CD1c-positive myeloid dendritic cell (primary cell): ENCODE results near the gene SIPA1L3.

ENCODE experiments used
- DNase-seq: peaks from one replicate; pipeline ENCODE4 v3.0.0-alpha.2; 2016; ENCODE audit errors: extremely low spot score

The SIPA1L3 gene

GRCh38 chr19:37975071-37975470, 68.1 kb downstream of the SIPA1L3 start:
- DNase-seq: no peak

- DNase-seq: no peak
These were observed 68.8 kb downstream of the SIPA1L3 start for GRCh38 chr19:37975596-37976515.

- no peak for DNase-seq
These were observed 70.4 kb downstream of the SIPA1L3 start for GRCh38 chr19:37977391-37977790.

- no peak for DNase-seq
These were observed 71.0 kb downstream of the SIPA1L3 start for GRCh38 chr19:37977992-37978391.

- DNase-seq: no peak
These were observed 72.6 kb downstream of the SIPA1L3 start for GRCh38 chr19:37979547-37980082.

DNA sequence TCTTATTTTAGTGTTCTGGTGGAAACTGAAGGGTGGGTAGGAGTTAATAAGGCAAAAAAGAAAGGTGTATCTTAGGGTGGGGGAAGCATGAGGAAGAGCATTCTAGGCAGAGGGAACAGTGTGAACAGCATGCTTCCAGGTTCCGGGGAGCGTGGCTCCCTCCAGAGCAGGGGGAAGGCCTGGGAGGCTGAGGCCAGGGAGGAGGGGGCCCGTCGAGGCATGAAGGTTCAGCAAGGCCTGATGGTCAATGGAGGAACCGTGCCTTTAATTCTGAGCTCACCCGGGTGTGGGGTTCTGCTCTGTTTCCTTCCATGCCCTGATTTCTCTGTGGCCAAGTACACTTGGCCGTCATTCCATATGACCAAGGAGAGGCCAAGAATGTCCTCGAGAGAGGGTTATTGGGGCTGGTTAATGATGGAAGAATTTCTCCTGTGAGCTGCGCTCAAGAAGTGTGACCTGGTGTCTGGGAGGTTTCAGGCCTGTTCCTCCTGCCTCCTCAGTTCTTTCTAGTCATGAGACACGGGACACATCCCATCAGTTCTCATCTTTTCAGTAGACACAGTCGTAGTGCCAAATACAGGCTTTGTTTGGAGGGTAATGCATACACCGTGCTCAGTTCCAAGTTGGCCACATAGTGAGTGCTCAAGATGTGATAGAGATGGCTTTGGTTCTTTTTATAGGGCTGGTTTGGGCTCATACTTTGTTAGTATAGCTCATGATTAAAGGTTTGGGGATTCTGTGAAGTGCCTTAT, 73.6 kb downstream of the SIPA1L3 start:
- DNase-seq: no peak

DNA sequence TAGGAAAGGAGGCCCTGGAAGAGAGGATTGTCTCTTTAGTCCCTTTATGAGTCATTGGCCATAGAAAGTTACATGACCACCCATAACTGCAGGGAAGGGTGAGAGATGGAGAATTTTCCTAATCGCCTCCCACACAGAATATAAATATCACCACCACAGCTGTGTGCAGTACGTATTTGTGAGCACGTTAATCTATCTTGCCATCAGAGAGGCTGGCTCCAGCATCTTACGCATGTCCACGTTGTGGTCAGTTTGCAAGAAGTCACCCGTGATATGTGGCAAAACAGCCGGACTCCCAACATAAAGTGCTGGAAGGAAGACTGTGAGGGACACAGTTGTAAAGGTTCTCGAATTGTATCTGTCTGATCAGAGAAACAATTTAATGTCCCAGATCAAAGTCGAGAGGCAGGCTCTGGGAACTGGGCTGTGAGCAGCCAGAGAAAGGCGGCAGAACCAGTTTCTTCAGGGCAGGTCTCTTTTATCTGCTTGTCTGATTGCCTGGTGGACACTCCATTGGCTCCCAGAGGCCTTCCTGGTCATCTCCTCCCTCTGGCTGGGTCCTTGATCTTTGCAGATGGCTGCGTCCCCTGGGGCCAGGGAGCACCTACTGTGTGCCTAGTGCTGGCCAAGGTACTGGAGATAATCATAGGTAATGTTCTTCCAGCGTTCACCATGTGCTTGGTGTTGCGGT, 74.9 kb downstream of the SIPA1L3 start:
- DNase-seq: no peak

DNA sequence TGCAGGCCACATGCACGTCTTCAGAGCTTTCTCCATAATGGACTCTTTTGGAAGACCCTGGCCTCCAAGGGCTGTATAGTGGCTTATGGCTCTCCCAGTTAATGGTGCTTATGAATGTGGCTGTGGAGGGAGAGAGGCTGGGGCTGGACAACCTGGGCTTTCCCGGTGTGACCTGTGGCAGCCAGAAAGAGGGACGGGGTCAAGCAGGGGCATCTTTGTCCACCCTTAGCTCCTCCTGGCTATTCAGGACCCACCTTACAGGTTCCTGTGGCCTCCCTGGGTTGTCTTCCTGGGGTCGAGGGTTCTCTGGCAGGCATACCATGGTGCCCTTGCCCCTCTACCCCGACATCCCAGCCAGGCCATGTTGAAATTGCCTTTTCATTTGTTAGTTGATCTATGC, 75.6 kb downstream of the SIPA1L3 start:
- DNase-seq: no peak

GRCh38 chr19:37983153-37983552, 76.1 kb downstream of the SIPA1L3 start:
- no peak for DNase-seq

DNA sequence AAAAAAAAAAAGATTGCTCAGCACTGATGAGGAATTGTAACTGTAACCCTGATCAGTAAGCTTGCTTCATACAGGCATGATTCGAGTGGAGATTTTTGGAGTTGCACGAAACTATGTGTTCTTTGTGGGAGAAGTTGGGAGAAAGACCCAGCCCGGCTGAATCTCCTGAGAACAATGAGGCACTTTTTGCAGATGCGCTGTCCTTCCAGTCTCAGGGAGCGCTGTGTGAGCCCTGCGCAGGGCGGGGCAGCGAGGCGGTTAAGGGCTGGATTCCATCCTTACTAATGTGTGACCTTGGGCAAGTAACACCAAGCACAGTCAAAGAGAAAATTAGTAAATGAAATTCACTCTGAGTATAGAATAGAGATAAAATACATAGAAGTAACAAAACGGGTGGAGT, 76.9 kb downstream of the SIPA1L3 start:
- DNase-seq: no peak

DNA sequence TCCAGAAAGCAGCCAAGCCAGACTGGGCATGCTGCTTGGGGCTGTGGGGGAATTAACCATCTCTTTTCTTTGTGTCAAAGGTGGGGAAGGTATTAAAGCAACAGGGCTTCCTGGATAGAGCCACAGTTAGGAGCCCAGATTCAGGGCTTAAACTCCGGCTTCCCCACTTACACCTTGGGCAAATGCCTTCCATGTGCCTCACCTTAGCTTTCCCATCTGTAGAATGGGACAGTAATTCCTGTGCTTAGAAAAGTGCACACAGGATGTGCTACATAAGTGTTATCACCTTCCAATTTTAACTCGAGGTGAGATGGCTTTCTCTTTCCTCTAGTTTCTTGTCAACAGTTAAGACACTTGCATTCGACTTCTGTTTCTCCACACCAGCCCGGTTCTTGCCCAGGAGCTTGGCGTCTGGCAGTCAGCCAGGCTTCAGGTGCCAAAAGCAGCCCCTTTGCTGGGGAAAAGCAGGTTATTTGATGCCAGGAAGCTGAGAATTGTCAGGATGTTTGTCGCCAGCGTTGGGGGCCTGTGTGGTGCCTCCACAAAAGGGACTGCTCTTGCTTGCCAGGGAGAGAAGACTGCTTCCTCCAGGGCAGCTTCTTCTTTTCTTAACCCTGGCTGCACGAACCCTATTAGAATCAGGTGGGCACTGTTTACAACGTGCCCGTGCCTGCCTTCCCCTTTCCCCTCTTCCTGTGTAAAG, 79.2 kb downstream of the SIPA1L3 start:
- no peak for DNase-seq

DNA sequence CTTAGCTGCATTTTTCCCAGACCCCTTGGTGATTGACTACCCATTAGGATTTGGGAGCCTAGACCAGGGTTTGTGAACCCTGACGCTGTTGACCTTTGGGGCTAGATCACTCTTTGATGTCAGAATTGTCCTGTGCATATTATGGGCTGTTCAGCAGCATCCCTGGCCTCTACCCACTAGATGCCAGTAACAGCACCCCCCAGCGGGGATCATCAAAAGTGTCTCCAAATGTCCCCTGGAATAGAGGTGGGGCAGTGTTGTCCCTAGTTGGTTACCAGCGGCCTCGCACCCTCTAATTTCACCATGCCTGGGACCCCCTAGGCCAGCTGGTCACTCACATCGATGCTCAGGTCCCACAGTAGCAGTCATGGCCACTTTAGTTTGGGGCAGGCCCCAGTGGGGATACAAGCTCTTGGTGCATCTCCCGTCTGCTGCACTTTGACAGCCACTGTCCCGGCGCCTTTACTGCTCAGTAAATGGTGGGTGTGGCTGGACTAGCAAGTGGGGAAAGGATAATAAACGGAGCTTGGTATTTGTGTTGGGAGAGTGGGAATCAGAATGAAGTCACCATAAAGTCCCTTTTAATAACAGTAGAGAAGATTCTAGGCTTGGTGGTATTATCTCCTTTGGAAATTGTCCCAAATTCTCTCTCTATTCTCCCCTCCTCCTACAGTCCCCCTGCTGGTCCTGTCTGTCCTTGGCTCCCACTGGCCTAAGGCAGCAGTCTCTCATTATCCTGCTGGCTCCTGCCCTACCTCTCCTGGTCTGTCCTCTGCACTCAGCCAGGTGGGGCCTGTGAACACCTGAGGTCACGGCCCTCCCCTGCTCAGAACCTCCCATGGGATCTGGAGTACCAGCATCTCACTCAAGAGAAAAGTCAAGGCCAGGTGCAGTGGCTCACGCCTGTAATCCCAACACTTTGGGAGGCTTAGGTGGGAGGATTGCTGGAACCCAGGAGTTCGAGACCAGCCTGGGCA, 80.6 kb downstream of the SIPA1L3 start:
- no peak for DNase-seq

GRCh38 chr19:37988758-37989635, 82.0 kb downstream of the SIPA1L3 start:
- DNase-seq: no peak

GRCh38 chr19:37989855-37990254, 82.8 kb downstream of the SIPA1L3 start:
- no peak for DNase-seq

DNA sequence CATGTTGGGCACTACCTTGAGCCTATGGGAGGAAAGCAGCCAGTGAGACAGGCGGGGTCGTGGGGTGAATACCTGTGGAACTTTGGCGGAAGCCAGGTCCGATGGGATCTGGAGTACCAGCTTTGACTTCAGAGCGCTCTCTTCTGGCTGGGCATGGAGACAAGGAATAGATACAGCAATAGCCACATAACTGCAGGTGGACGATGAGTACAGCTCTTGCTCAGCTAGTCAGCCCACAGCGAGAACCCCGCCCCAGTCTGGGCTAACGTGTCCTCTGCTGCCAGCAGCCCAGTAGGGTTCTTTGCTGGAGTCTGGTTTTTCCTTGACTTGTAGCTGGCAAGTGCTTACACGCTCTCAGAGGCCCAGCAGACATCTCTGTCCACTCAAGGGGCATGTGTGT, 83.4 kb downstream of the SIPA1L3 start:
- DNase-seq: no peak

- DNase-seq: no peak
These were observed 84.3 kb downstream of the SIPA1L3 start for GRCh38 chr19:37991176-37991835.

GRCh38 chr19:37991841-37992248, 84.8 kb downstream of the SIPA1L3 start:
- no peak for DNase-seq

DNA sequence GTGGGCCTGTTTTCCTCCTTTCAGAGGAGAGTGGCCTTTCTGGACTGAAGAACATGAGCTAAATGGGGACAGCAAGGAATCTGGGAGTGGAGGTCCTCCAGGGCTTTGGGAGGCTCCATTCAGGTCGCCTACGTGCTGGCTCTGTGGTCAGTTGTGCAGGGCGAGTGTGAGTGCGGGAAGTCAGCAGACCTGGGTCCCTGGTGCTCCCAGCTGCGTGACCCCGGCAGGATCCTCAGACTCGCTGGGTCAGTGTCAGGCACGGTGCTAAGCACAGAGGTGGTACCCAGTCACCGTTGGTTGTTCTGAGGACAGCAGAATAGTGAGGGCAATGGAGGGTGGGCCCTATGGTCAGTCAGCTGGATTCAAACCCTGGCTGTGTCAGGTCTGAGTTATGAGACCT, 85.8 kb downstream of the SIPA1L3 start:
- DNase-seq: no peak

- no peak for DNase-seq
These were observed 87.8 kb downstream of the SIPA1L3 start for GRCh38 chr19:37994823-37995130.
